ENCODE results near the gene PHTF1.

GRCh38 chr1:113783254-113784103 lies 24.2 kb upstream of the PHTF1 start:
- TF ChIP-seq EZH2phosphoT487 (IDR thresholded peaks at IDR 0.05; ENCODE audit: borderline replicate concordance, low read length) (no peak), CTCF (IDR thresholded peaks at IDR 0.05; ENCODE audit: low read depth, low read length, poor library complexity, severe bottlenecking) (no peak)
